H1 (cell line): Measurements from ENCODE around the gene KCNMA1. TPM values are rescaled to one million over a fixed set of nuclear protein-coding genes. Genes with fewer than 3 reads are reported as not detected.

Source experiments
- CTCF ChIA-PET: fragments of 300-600 bp; sonication (Branson Sonifier 250); formaldehyde crosslinking; loops from one replicate; lab custom pipeline; 2021; ENCODE audit not compliant: partially characterized antibody; lab: Charles Lee
- POLR2A ChIA-PET: fragments of 300-600 bp; sonication (Branson Sonifier 250); formaldehyde crosslinking; loops from one replicate; lab custom pipeline; 2021; ENCODE audit warnings: inconsistent platforms; ENCODE audit not compliant: partially characterized antibody; lab: Charles Lee
- DNase-seq, 2 experiments: peaks; one replicate each; pipeline versions ENCODE4 v3.0.0 to v3.0.0-alpha.2; 2010 to 2022; ENCODE audit warnings: low spot score in 2 of 2, low read depth in 1 of 2, mixed read lengths in 1 of 2
- FAIRE-seq: peaks from 2 replicates; lab custom pipeline; 2011; peaks lifted over from hg19 to GRCh38; lab: Jason Lieb, UNC
- H2AFZ ChIP-seq: 2 replicates; pipeline ENCODE4 v1.8.1; 2012; ENCODE audit warnings: low read length, inconsistent platforms
- H2AK5ac ChIP-seq: 2 replicates; pipeline ENCODE4 v1.6.1; 2013; ENCODE audit warnings: low read depth, low read length
- H2BK120ac ChIP-seq: replicated peaks from 2 replicates; pipeline ENCODE3; 2013; ENCODE audit warnings: low read depth, low read length, inconsistent platforms
- H2BK12ac ChIP-seq: 2 replicates; pipeline ENCODE4 v1.6.1; 2013; ENCODE audit warnings: low read depth, low read length
- H2BK15ac ChIP-seq: 2 replicates; pipeline ENCODE4 v1.6.1; 2013; ENCODE audit warnings: low read length
- H2BK20ac ChIP-seq: 2 replicates; pipeline ENCODE4 v1.6.1; 2013; ENCODE audit warnings: low read length
- H2BK5ac ChIP-seq: 2 replicates; pipeline ENCODE4 v1.6.1; 2013; ENCODE audit warnings: low read depth, low read length
- H3K14ac ChIP-seq: 2 replicates; pipeline ENCODE4 v1.6.1; 2013; ENCODE audit warnings: inconsistent platforms; ENCODE audit not compliant: insufficient read length
- H3K18ac ChIP-seq: 2 replicates; pipeline ENCODE4 v1.6.1; 2013; ENCODE audit warnings: low read length; ENCODE audit errors: extremely low read depth
- H3K23ac ChIP-seq: 2 replicates; pipeline ENCODE4 v1.6.1; 2013; ENCODE audit warnings: inconsistent platforms; ENCODE audit not compliant: insufficient read length
- H3K23me2 ChIP-seq: 2 replicates; pipeline ENCODE4 v1.6.1; 2013; ENCODE audit warnings: low read depth, low read length
- H3K27ac ChIP-seq: 2 replicates; pipeline ENCODE4 v1.6.1; 2011; ENCODE audit warnings: low read depth, low read length, inconsistent platforms
- H3K27me3 ChIP-seq, 4 experiments: replicated peaks in 1 of 4; 1 replicate in 1 of 4; 2 replicates in 3 of 4; pipeline versions ENCODE4 v1.6.1 to v1.8.1; 2011 to 2013; ENCODE audit warnings: low read length in 3 of 4, mild to moderate bottlenecking in 3 of 4, inconsistent platforms in 2 of 4, mixed read lengths in 2 of 4, moderate library complexity in 1 of 4; ENCODE audit not compliant: control insufficient read depth in 3 of 4, insufficient read depth in 3 of 4; ENCODE audit errors: extremely low read depth in 1 of 4
- H3K36me3 ChIP-seq, 4 experiments: 2 replicates each; pipeline versions ENCODE4 v1.6.1 to v1.8.1; 2011 to 2013; ENCODE audit warnings: mild to moderate bottlenecking in 4 of 4, low read length in 3 of 4, moderate library complexity in 2 of 4, control low read depth in 1 of 4, inconsistent platforms in 1 of 4; ENCODE audit not compliant: insufficient read depth in 4 of 4, control insufficient read depth in 2 of 4
- H3K4ac ChIP-seq: replicated peaks from 2 replicates; pipeline ENCODE3; 2013; ENCODE audit warnings: low read length, low read depth, mixed read lengths, inconsistent platforms; ENCODE audit not compliant: insufficient read length
- H3K4me1 ChIP-seq, 4 experiments: replicated peaks in 1 of 4; 1 replicate in 1 of 4; 2 replicates in 3 of 4; pipeline versions ENCODE4 v1.6.1 to v1.8.1; 2011 to 2013; ENCODE audit warnings: low read length in 3 of 4, inconsistent platforms in 2 of 4, mixed read lengths in 1 of 4; ENCODE audit not compliant: insufficient read depth in 4 of 4, control insufficient read depth in 3 of 4
- H3K4me2 ChIP-seq, 2 experiments: 2 replicates each; pipeline versions ENCODE4 v1.6.1 to v1.8.1; 2011 to 2013; ENCODE audit warnings: low read depth in 2 of 2, low read length in 2 of 2, control low read depth in 1 of 2, inconsistent platforms in 1 of 2, mild to moderate bottlenecking in 1 of 2; ENCODE audit not compliant: insufficient read depth in 1 of 2
- H3K4me3 ChIP-seq, 4 experiments: fragments of 200-600, 300-600 bp in 1 of 4; sonication (generic), shearing (Covaris generic), sonication (Bioruptor Twin) in 1 of 4; 2 replicates each; pipeline versions ENCODE4 v1.5.1 to v1.8.1; 2011 to 2016; ENCODE audit warnings: low read length in 4 of 4, low read depth in 3 of 4, control low read depth in 2 of 4, inconsistent platforms in 2 of 4, mild to moderate bottlenecking in 2 of 4, mixed read lengths in 1 of 4, moderate library complexity in 1 of 4; ENCODE audit not compliant: insufficient read depth in 2 of 4; ENCODE audit errors: extremely low read depth in 1 of 4
- H3K56ac ChIP-seq: replicated peaks from 2 replicates; pipeline ENCODE3; 2013; ENCODE audit warnings: low read depth, mild to moderate bottlenecking, mixed read lengths, low read length, inconsistent platforms; ENCODE audit not compliant: insufficient read length
- H3K79me1 ChIP-seq: 2 replicates; pipeline ENCODE4 v1.6.1; 2013; ENCODE audit warnings: low read depth, low read length, control low read depth
- H3K79me2 ChIP-seq, 2 experiments: 2 replicates each; pipeline versions ENCODE4 v1.6.1 to v1.8.1; 2012 to 2013; ENCODE audit warnings: low read length in 2 of 2, mild to moderate bottlenecking in 2 of 2, inconsistent platforms in 1 of 2; ENCODE audit not compliant: insufficient read depth in 2 of 2, control insufficient read depth in 1 of 2
- H3K9ac ChIP-seq, 4 experiments: replicated peaks in 1 of 4; 1 replicate in 1 of 4; 2 replicates in 3 of 4; pipeline versions ENCODE4 v1.6.1 to v1.8.1; 2011 to 2013; ENCODE audit warnings: low read depth in 3 of 4, low read length in 3 of 4, control low read depth in 2 of 4, mild to moderate bottlenecking in 2 of 4, moderate library complexity in 2 of 4, inconsistent platforms in 1 of 4; ENCODE audit errors: extremely low read depth in 1 of 4
- H3K9me3 ChIP-seq, 2 experiments: 2 replicates each; pipeline versions ENCODE4 v1.6.1 to v1.8.1; 2012 to 2013; ENCODE audit warnings: mild to moderate bottlenecking in 2 of 2, moderate library complexity in 2 of 2, control low read depth in 1 of 2, inconsistent platforms in 1 of 2, low read depth in 1 of 2, low read length in 1 of 2, mixed read lengths in 1 of 2; ENCODE audit not compliant: insufficient read depth in 2 of 2
- H4K20me1 ChIP-seq, 2 experiments: replicated peaks in 1 of 2; 2 replicates each; pipeline versions ENCODE3 to v1.8.1; 2011 to 2013; ENCODE audit warnings: inconsistent platforms in 2 of 2, low read length in 2 of 2, mild to moderate bottlenecking in 1 of 2; ENCODE audit not compliant: insufficient read depth in 2 of 2, control insufficient read depth in 1 of 2
- H4K5ac ChIP-seq: 2 replicates; pipeline ENCODE4 v1.6.1; 2013; ENCODE audit warnings: low read length, low read depth, mixed read lengths, inconsistent platforms; ENCODE audit not compliant: insufficient read length
- H4K8ac ChIP-seq: 2 replicates; pipeline ENCODE4 v1.8.0; 2013; ENCODE audit warnings: mild to moderate bottlenecking, moderate library complexity, low read length, inconsistent platforms; ENCODE audit not compliant: insufficient read depth; ENCODE audit errors: extremely low read depth
- H4K91ac ChIP-seq: replicated peaks from 2 replicates; pipeline ENCODE3; 2013; ENCODE audit warnings: low read length, mixed read lengths, inconsistent platforms; ENCODE audit not compliant: insufficient read length
- ATF2 ChIP-seq: IDR thresholded peaks from 2 replicates; pipeline ENCODE4 v1.6.1; 2012; ENCODE audit warnings: low read length, inconsistent platforms
- BACH1 ChIP-seq: IDR thresholded peaks from 2 replicates; pipeline ENCODE4 v1.6.1; 2012; ENCODE audit warnings: low read length, improper control_type of control experiment
- BRCA1 ChIP-seq: IDR thresholded peaks from 2 replicates; pipeline ENCODE4 v1.6.1; 2012; ENCODE audit warnings: low read depth, low read length, improper control_type of control experiment
- CBX5 ChIP-seq: fragments of 300-800, 300-1000 bp; sonication (generic); IDR thresholded peaks from 2 replicates; pipeline ENCODE4 v1.7.1; 2016; ENCODE audit warnings: antibody characterized with exemption, low read length, low read depth
- CEBPB ChIP-seq: IDR thresholded peaks from 2 replicates; pipeline ENCODE4 v1.6.1; 2012; ENCODE audit warnings: low read depth, low read length
- CREB1 ChIP-seq: IDR thresholded peaks from 2 replicates; pipeline ENCODE4 v1.6.1; 2012; ENCODE audit warnings: inconsistent platforms
- E2F6 ChIP-seq: IDR thresholded peaks from 2 replicates; pipeline ENCODE4 v1.6.1; 2012; ENCODE audit warnings: inconsistent platforms
- EP300 ChIP-seq, 2 experiments: IDR thresholded peaks; 1 replicate in 1 of 2; 2 replicates in 1 of 2; pipeline ENCODE4 v1.6.1; 2011 to 2012; ENCODE audit warnings: low read depth in 2 of 2, low read length in 2 of 2, mild to moderate bottlenecking in 2 of 2, borderline replicate concordance in 1 of 2, inconsistent platforms in 1 of 2, moderate library complexity in 1 of 2
- KDM5A ChIP-seq: fragments of 200-600 bp; IDR thresholded peaks from 2 replicates; pipeline ENCODE4 v1.7.1; 2012; ENCODE audit warnings: mild to moderate bottlenecking, low read length, inconsistent platforms, mixed read lengths
- POU5F1 ChIP-seq: IDR thresholded peaks from 2 replicates; pipeline ENCODE4 v1.6.1; 2011; ENCODE audit warnings: low read depth, mild to moderate bottlenecking, low read length, moderate library complexity
- WGBS, 2 experiments: shearing (Covaris generic) in 1 of 2; methylation state at CpG; one replicate each; pipeline versions ENCODE4 v1.1.6 to v1.1.7; 2013 to 2015; ENCODE audit warnings: low lambda C conversion rate in 2 of 2, mixed read lengths in 2 of 2, inconsistent platforms in 1 of 2, low coverage in 1 of 2, missing lambda C conversion rate in 1 of 2; ENCODE audit not compliant: insufficient replicate concordance in 2 of 2, insufficient coverage in 1 of 2, insufficient read length in 1 of 2; ENCODE audit errors: extremely low coverage in 1 of 2, missing lambda C conversion rate in 1 of 2; 5-methylcytosine and 5-hydroxymethylcytosine counted together
- polyA plus RNA-seq, 7 experiments: library from polyadenylated mRNA; depleted of rRNA in 3 of 7; stranded (reverse) in 5 of 7; unstranded in 2 of 7; fragments of >200 nt in 5 of 7; fragments of 200-250 nt in 2 of 7; gene quantifications; 1 replicate in 5 of 7; 2 replicates in 1 of 7; 4 replicates in 1 of 7; pipeline versions ENCODE4 v1.2.1 to v1.2.3, GENCODE V29; 2011 to 2013; ENCODE audit warnings: missing spikeins in 2 of 7, mixed read lengths in 2 of 7
- total RNA-seq: library from RNA; stranded (reverse); fragmentation: NEBNext Ultra II Directional; extraction: Animal tissue kit (Norgen Biotek cat#: 25700); gene quantifications from 2 replicates; pipeline ENCODE4 v1.2.1, GENCODE V29; 2021

The KCNMA1 gene
- total and polyA plus RNA-seq, 2 of the 8 experiments (the other 6 are each of a cell fraction or from before 2014, with no cell fraction given), result 10.2 to 11.1 TPM

- Histone ChIP-seq H2BK12ac (0 out of 2 replicates have a peak overlapping the region, but pooled peaks have one; percentile 62), H2BK15ac (no peak overlapping the region), H3K9ac (no peak overlapping the region), H2BK20ac (peak overlapping the region; percentile 86; the same call in 1 of the 2 replicates), H3K79me1 (no peaks in the 10 kb centered on the region), H3K4me3 (no peak overlapping the region), H3K4ac (no peak overlapping the region), H3K9me3 (peaks cover 8 to 9% of the 10 kb centered on the region in 2 experiments; a peak in 3 of 4 replicates), H3K18ac (no peak overlapping the region), H3K27me3 (no peaks in the 10 kb centered on the region), H3K36me3 (peaks cover 0 to 6% (median 2%) of the 10 kb centered on the region in 4 experiments; a peak in 2 of 8 replicates), H4K20me1 (no peaks in the 10 kb centered on the region), H2BK120ac (peak overlapping the region; percentile 15), H3K14ac (no peak overlapping the region), H3K23ac (no peak overlapping the region), H3K79me2 (no peaks in the 10 kb centered on the region), H4K91ac (no peak overlapping the region), H3K27ac (no peak overlapping the region), H3K4me2 (no peak overlapping the region; a peak in 1 of 4 replicates), H4K8ac (no peak overlapping the region), H2AFZ (no peak overlapping the region), H4K5ac (no peak overlapping the region), H3K56ac (no peak overlapping the region), H2BK5ac (no peak overlapping the region), H3K23me2 (no peaks in the 10 kb centered on the region), H2AK5ac (no peak overlapping the region), H3K4me1 (peaks cover 0 to 2% (median 1%) of the 10 kb centered on the region in 4 experiments; a peak in 2 of 7 replicates)
- FAIRE-seq, result no peak
- ChIA-PET POLR2A (no interaction called here), CTCF (interaction anchor here (0.7 to 1.0 kb wide), 3 partner anchors 13 to 423 kb away, joined by 3 to 4 read pairs (median 3); no protein-coding TSS in a partner anchor)
- DNase-seq, result no peak
- WGBS, 2 experiments, result 80% methylated on average over 5 of the region's 5 CpGs; no CpG with 5 or more reads in 1 of the 2 experiments
- TF ChIP-seq BACH1, result no peak
- TF ChIP-seq BRCA1, result no peak
- TF ChIP-seq E2F6, result no peak
- no peak for TF ChIP-seq ATF2
- TF ChIP-seq EP300 (IDR thresholded peaks at IDR 0.05; ENCODE audit: borderline replicate concordance in 1 of 2, low read depth in 2 of 2, low read length in 2 of 2), result no peak
- TF ChIP-seq CREB1, result no peak
- no peak for TF ChIP-seq CBX5
- TF ChIP-seq POU5F1, result no peak
- TF ChIP-seq KDM5A, result no peak
- no peak for TF ChIP-seq CEBPB
These were observed 744.7 kb downstream of the KCNMA1 start for GRCh38 chr10:76892766-76893479.
